IMR-90 (cell line): ENCODE measurements around the gene PIAS2. TPM values are rescaled to one million over a fixed set of nuclear protein-coding genes. Genes with fewer than 3 reads are reported as not detected.

Experiments
- ATAC-seq: fragments of 200-7000 bp; cut with Tn5 transposase; 2 replicates; pipeline ENCODE4 v1.9.1; 2020; ENCODE audit warnings: low read depth, mild to moderate bottlenecking, moderate library complexity
- BruUV-seq: library from RNA; stranded (reverse); fragments of 400-500 nt; replicated peaks from 2 replicates; lab custom pipeline; 2021; lab: Mats Ljungman, UMichigan
- CTCF ChIA-PET: fragments of 300-600 bp; formaldehyde crosslinking; extraction: SDS; loops from one replicate; lab custom pipeline; 2021; ENCODE audit warnings: antibody characterized with exemption; lab: Yijun Ruan, JAX
- POLR2A ChIA-PET: fragments of 300-600 bp; sonication (Branson Sonifier 250); formaldehyde crosslinking; loops from one replicate; lab custom pipeline; 2022; ENCODE audit warnings: antibody characterized with exemption; ENCODE audit not compliant: unreplicated experiment; lab: Charles Lee
- DNase-seq: peaks from one replicate; pipeline ENCODE4 v3.0.0; 2013
- H2AFZ ChIP-seq: replicated peaks from 2 replicates; pipeline ENCODE3; 2013; ENCODE audit warnings: low read length, mild to moderate bottlenecking; ENCODE audit not compliant: poor library complexity
- H2AK5ac ChIP-seq: 2 replicates; pipeline ENCODE4 v1.6.1; 2013; ENCODE audit warnings: low read depth, low read length, inconsistent platforms
- H2AK9ac ChIP-seq: replicated peaks from 2 replicates; pipeline ENCODE3; 2013; ENCODE audit warnings: mild to moderate bottlenecking, low read depth, low read length, moderate library complexity; ENCODE audit not compliant: poor library complexity
- H2BK120ac ChIP-seq: 2 replicates; pipeline ENCODE4 v1.6.1; 2013; ENCODE audit warnings: low read depth, low read length, inconsistent platforms
- H2BK15ac ChIP-seq: 3 replicates; pipeline ENCODE4 v1.6.1; 2013; ENCODE audit warnings: low read depth, low read length, inconsistent platforms
- H2BK20ac ChIP-seq: 2 replicates; pipeline ENCODE4 v1.6.1; 2013; ENCODE audit warnings: low read depth, mild to moderate bottlenecking, inconsistent platforms, low read length, moderate library complexity
- H2BK5ac ChIP-seq: 2 replicates; pipeline ENCODE4 v1.6.1; 2013; ENCODE audit warnings: mild to moderate bottlenecking, low read depth, low read length, inconsistent platforms; ENCODE audit not compliant: poor library complexity, severe bottlenecking
- H3K14ac ChIP-seq: replicated peaks from 2 replicates; pipeline ENCODE4 v1.6.1; 2013; ENCODE audit warnings: low read depth, low read length, inconsistent platforms
- H3K18ac ChIP-seq: 2 replicates; pipeline ENCODE4 v1.6.1; 2013; ENCODE audit warnings: low read depth, low read length, control low read depth
- H3K23ac ChIP-seq: 2 replicates; pipeline ENCODE4 v1.6.1; 2013; ENCODE audit warnings: low read depth, low read length, inconsistent platforms
- H3K27ac ChIP-seq: 2 replicates; pipeline ENCODE4 v1.5.1; 2013; ENCODE audit warnings: mild to moderate bottlenecking, control low read depth, low read length; ENCODE audit not compliant: insufficient read depth
- H3K27me3 ChIP-seq: 2 replicates; pipeline ENCODE4 v1.6.1; 2013; ENCODE audit warnings: low read length; ENCODE audit not compliant: control insufficient read depth, insufficient read depth
- H3K36me3 ChIP-seq: 2 replicates; pipeline ENCODE4 v1.6.1; 2013; ENCODE audit warnings: low read length, mixed read lengths; ENCODE audit not compliant: control insufficient read depth, insufficient read depth
- H3K4ac ChIP-seq: 2 replicates; pipeline ENCODE4 v1.6.1; 2013; ENCODE audit warnings: low read depth, low read length, inconsistent platforms
- H3K4me1 ChIP-seq: 2 replicates; pipeline ENCODE4 v1.6.1; 2013; ENCODE audit warnings: low read length, mixed read lengths; ENCODE audit not compliant: control insufficient read depth, insufficient read depth
- H3K4me2 ChIP-seq: 2 replicates; pipeline ENCODE4 v1.6.1; 2013; ENCODE audit warnings: low read depth, mild to moderate bottlenecking, control low read depth, low read length, moderate library complexity
- H3K4me3 ChIP-seq: 2 replicates; pipeline ENCODE4 v1.5.1; 2013; ENCODE audit warnings: low read depth, mild to moderate bottlenecking, control low read depth, low read length, moderate library complexity; ENCODE audit not compliant: insufficient read depth
- H3K56ac ChIP-seq: 2 replicates; pipeline ENCODE4 v1.6.1; 2013; ENCODE audit warnings: low read length, inconsistent platforms; ENCODE audit not compliant: insufficient read depth; ENCODE audit errors: extremely low read depth
- H3K79me1 ChIP-seq, 2 experiments: 2 replicates each; pipeline ENCODE4 v1.6.1; 2013; ENCODE audit warnings: low read length in 2 of 2, inconsistent platforms in 1 of 2, low read depth in 1 of 2
- H3K9ac ChIP-seq: 2 replicates; pipeline ENCODE4 v1.6.1; 2013; ENCODE audit warnings: low read depth, low read length, control low read depth
- H3K9me1 ChIP-seq: 2 replicates; pipeline ENCODE4 v1.6.1; 2013; ENCODE audit warnings: low read length, inconsistent platforms; ENCODE audit not compliant: insufficient read depth
- H3K9me3 ChIP-seq: 2 replicates; pipeline ENCODE4 v1.6.1; 2013; ENCODE audit warnings: low read length; ENCODE audit not compliant: control insufficient read depth, insufficient read depth
- H4K20me1 ChIP-seq: 2 replicates; pipeline ENCODE4 v1.6.1; 2013; ENCODE audit warnings: low read length, inconsistent platforms; ENCODE audit not compliant: insufficient read depth
- H4K5ac ChIP-seq: 2 replicates; pipeline ENCODE4 v1.6.1; 2013; ENCODE audit warnings: mild to moderate bottlenecking, low read depth, low read length, control low read depth
- H4K8ac ChIP-seq, 2 experiments: 2 replicates each; pipeline ENCODE4 v1.6.1; 2013; ENCODE audit warnings: low read depth in 2 of 2, low read length in 2 of 2, control low read depth in 1 of 2, inconsistent platforms in 1 of 2
- H4K91ac ChIP-seq: 2 replicates; pipeline ENCODE4 v1.6.1; 2013; ENCODE audit warnings: low read depth, low read length, inconsistent platforms; ENCODE audit not compliant: insufficient read depth
- BHLHE40 ChIP-seq: fragments of 150-350 bp; IDR thresholded peaks from 2 replicates; pipeline ENCODE4 v1.6.1; 2016; ENCODE audit warnings: mild to moderate bottlenecking, low read depth, low read length
- CEBPB ChIP-seq: IDR thresholded peaks from 2 replicates; pipeline ENCODE4 v1.6.1; 2012; ENCODE audit warnings: low read depth, low read length, improper control_type of control experiment
- CHD1 ChIP-seq: IDR thresholded peaks from 2 replicates; pipeline ENCODE4 v1.6.1; 2012; ENCODE audit warnings: low read depth, low read length, improper control_type of control experiment
- FOS ChIP-seq: fragments of 150-350 bp; IDR thresholded peaks from 2 replicates; pipeline ENCODE4 v1.6.1; 2016; ENCODE audit warnings: low read depth, low read length
- MAFK ChIP-seq: IDR thresholded peaks from 2 replicates; pipeline ENCODE4 v1.6.1; 2012; ENCODE audit warnings: low read depth, low read length, improper control_type of control experiment
- MXI1 ChIP-seq: IDR thresholded peaks from 2 replicates; pipeline ENCODE4 v1.6.1; 2012; ENCODE audit warnings: low read depth, mild to moderate bottlenecking, low read length, moderate library complexity, borderline replicate concordance
- POLR2A ChIP-seq: IDR thresholded peaks from 2 replicates; pipeline ENCODE4 v1.6.1; 2012; ENCODE audit warnings: mild to moderate bottlenecking, low read depth, low read length
- RAD21 ChIP-seq: IDR thresholded peaks from 2 replicates; pipeline ENCODE4 v1.6.1; 2012; ENCODE audit warnings: low read length, improper control_type of control experiment
- RCOR1 ChIP-seq: IDR thresholded peaks from 2 replicates; pipeline ENCODE4 v1.6.1; 2012; ENCODE audit warnings: mild to moderate bottlenecking, low read length, improper control_type of control experiment; ENCODE audit not compliant: insufficient replicate concordance
- SMC3 ChIP-seq: fragments of 150-350 bp; IDR thresholded peaks from 2 replicates; pipeline ENCODE4 v1.6.1; 2016; ENCODE audit warnings: low read depth, mild to moderate bottlenecking, antibody characterized with exemption, low read length, moderate library complexity
- WGBS, 2 experiments: methylation state at CpG; one replicate each; pipeline versions ENCODE4 v1.1.5 to v1.1.7; 2013; ENCODE audit warnings: missing lambda C conversion rate in 2 of 2; ENCODE audit not compliant: insufficient read length in 1 of 2; ENCODE audit errors: extremely low coverage in 2 of 2; 5-methylcytosine and 5-hydroxymethylcytosine counted together
- dilution Hi-C: fragments of 300-500 bp; cut with HindIII; formaldehyde crosslinking; loops from one replicate; pipeline ENCODE4 v1.14.3; 2018; ENCODE audit warnings: low sequenced_read_pairs; ENCODE audit not compliant: unreplicated experiment
- in situ Hi-C: fragments of 300-500 bp; cut with MboI; formaldehyde crosslinking; loops from 3 replicates; pipeline ENCODE4 v1.14.3; 2019; ENCODE audit warnings: low sequenced_read_pairs, inconsistent platforms, mixed read lengths
- intact Hi-C: fragments of 100-400 bp; cut with micrococcal nuclease; formaldehyde crosslinking; loops from 2 replicates; pipeline ENCODE4 v1.10.0; 2022
- polyA plus RNA-seq, 3 experiments: library from polyadenylated mRNA; depleted of rRNA; stranded (reverse); fragments of >200 nt; gene quantifications; 2 replicates each; pipeline ENCODE4 v1.2.3, GENCODE V29; 2012; ENCODE audit warnings: low replicate concordance in 1 of 3
- total RNA-seq: library from RNA; depleted of rRNA; stranded (reverse); fragments of >200 nt; gene quantifications from 2 replicates; pipeline ENCODE4 v1.2.3, GENCODE V29; 2012
- TF ChIP-seq, protein P1 (sequence below): fragments of 150-350 bp; IDR thresholded peaks from 2 replicates; pipeline ENCODE4 v1.6.1; 2016; ENCODE audit warnings: low read depth, mild to moderate bottlenecking, low read length, moderate library complexity, borderline replicate concordance

The PIAS2 gene
- total and polyA plus RNA-seq, 2 of the 4 experiments (the other 2 are of a cell fraction): 15.1 to 28.9 TPM

DNA sequence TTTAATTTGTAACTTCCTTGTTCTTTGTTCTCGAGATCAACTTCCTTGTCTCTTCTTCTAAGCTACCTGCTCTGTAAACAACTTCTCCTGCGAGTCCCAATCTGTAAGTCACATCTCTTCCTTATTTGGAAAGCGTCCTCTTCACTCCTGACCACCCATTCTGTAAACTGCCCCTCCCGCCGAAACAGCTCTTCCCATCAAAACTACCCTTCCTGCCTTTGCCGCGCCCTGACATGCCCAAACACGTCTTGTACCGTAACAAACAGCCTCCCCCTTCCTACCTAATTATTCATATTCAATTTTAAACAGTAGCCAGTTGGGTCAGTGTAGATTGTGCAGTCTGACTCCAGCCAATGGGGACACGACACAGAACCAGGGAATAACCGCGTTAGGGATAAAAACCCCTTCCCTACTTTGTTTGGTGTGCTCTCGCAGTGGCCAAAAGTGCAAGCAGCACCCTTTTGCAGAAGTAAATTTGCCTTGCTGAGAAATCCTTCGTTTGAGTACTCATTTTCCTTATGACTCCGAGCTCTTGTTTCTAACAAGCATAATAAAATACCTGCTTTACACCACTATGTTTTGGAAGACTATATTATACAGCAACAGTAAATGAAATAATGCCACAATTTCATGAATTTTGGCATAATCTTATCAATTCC lies 39.8 kb downstream of the PIAS2 start:
- peaks cover 3% of the 10 kb centered on the region; the same call in 1 of the 2 replicates for H4K20me1 ChIP-seq
- no peaks in the 10 kb centered on the region for H3K27me3 ChIP-seq
- no TSS peak for BruUV-seq
- H2BK120ac ChIP-seq: no peak overlapping the region
- H2AK9ac ChIP-seq: no peak overlapping the region
- no peak overlapping the region for H4K91ac ChIP-seq
- no peaks in the 10 kb centered on the region for H3K4me1 ChIP-seq
- no peak overlapping the region for H3K18ac ChIP-seq
- H3K4ac ChIP-seq: no peak overlapping the region
- H3K36me3 ChIP-seq: peaks cover 10% of the 10 kb centered on the region; the same call in 1 of the 2 replicates
- no peak overlapping the region for H3K4me2 ChIP-seq
- ChIA-PET POLR2A (no interaction called here), CTCF (no interaction called here)
- ATAC-seq (no peak), DNase-seq (no peak)
- no peak overlapping the region for H3K14ac ChIP-seq
- no peak overlapping the region for H4K5ac ChIP-seq
- H2BK5ac ChIP-seq: no peak overlapping the region
- H3K79me1 ChIP-seq: peaks cover 10 to 11% of the 10 kb centered on the region in 2 experiments; a peak in 3 of 4 replicates
- no peak overlapping the region for H3K56ac ChIP-seq
- H2BK15ac ChIP-seq: no peak overlapping the region
- no peak overlapping the region for H3K4me3 ChIP-seq
- no peak overlapping the region for H3K23ac ChIP-seq
- H2AK5ac ChIP-seq: no peak overlapping the region
- H4K8ac ChIP-seq: no peak overlapping the region
- TF ChIP-seq RCOR1: no peak
- no peak for TF ChIP-seq MAFK
- no peak for TF ChIP-seq CHD1
- TF ChIP-seq MXI1: no peak
- TF ChIP-seq RAD21: no peak
- no peak for TF ChIP-seq FOS
- TF ChIP-seq BHLHE40: no peak
- TF ChIP-seq CEBPB: no peak
- TF ChIP-seq, protein P1, sequence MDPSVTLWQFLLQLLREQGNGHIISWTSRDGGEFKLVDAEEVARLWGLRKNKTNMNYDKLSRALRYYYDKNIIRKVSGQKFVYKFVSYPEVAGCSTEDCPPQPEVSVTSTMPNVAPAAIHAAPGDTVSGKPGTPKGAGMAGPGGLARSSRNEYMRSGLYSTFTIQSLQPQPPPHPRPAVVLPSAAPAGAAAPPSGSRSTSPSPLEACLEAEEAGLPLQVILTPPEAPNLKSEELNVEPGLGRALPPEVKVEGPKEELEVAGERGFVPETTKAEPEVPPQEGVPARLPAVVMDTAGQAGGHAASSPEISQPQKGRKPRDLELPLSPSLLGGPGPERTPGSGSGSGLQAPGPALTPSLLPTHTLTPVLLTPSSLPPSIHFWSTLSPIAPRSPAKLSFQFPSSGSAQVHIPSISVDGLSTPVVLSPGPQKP: no peak
- TF ChIP-seq SMC3: no peak
- TF ChIP-seq POLR2A: no peak
- no peak overlapping the region for H3K9ac ChIP-seq
- WGBS, 2 experiments: 100% methylated on average over 1 of the region's 15 CpGs; no CpG with 5 or more reads in 1 of the 2 experiments
- dilution Hi-C loops: no loop called here
- no peak overlapping the region for H2BK20ac ChIP-seq
- H3K9me1 ChIP-seq: no peaks in the 10 kb centered on the region
- H2AFZ ChIP-seq: no peak overlapping the region
- in situ Hi-C loops: no loop called here
- no peak overlapping the region for H3K27ac ChIP-seq
- intact Hi-C loops: no loop called here
- peaks cover 5% of the 10 kb centered on the region for H3K9me3 ChIP-seq
